GM18526 (cell line): ENCODE results near the gene ZNF225.

ENCODE experiments used
- POLR2A ChIP-seq: IDR thresholded peaks from 3 replicates; pipeline ENCODE4 v1.6.1; 2011; ENCODE audit not compliant: insufficient read length; ENCODE audit errors: extremely low read depth

ZNF225 gene

GRCh38 chr19:44141191-44142058, 28.2 kb downstream of the ZNF225 start, which contains the start of gene ZNF234:
ZNF234 (plus strand) TSS chr19:44141554; CDS start chr19:44144633, 3,079 bp downstream.
- TF ChIP-seq POLR2A = peak; percentile 49

GRCh38 chr19:44142059-44142433, 28.8 kb downstream of the ZNF225 start:
- TF ChIP-seq POLR2A = no peak

GRCh38 chr19:44149776-44150175, 36.6 kb downstream of the ZNF225 start:
- TF ChIP-seq POLR2A = no peak

- no peak for TF ChIP-seq POLR2A
Measured at GRCh38 chr19:44151491-44151890, 38.3 kb downstream of the ZNF225 start.

DNA sequence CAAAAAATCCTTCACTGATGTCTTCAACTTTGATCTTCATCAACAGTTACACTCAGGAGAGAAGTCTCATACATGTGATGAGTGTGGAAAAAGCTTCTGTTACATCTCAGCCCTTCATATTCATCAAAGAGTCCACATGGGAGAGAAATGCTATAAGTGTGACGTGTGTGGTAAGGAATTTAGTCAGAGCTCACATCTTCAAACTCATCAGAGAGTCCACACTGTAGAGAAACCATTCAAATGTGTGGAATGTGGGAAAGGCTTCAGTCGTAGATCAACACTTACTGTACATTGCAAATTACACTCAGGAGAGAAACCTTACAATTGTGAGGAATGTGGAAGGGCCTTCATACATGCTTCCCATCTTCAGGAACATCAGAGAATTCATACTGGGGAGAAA, 43.3 kb downstream of the ZNF225 start:
- TF ChIP-seq POLR2A = no peak

DNA sequence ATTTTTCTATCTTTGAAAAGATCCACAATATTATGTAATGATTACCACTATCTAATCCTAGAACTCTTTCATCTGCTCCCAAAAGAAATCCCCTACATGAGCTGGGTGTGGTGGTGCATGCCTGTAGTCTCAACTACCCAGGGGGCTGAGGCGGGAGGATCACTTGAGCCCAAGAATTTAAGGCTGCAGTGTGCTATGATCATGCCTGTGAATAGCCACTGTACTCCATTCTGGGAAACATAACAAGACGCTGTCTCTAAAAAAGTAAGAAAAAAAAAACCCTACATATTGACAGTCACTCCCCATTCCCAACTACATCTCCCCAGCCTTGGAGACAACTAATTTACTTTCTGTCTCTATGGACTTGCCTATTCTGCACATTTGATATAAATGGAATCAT, 50.6 kb downstream of the ZNF225 start:
- TF ChIP-seq POLR2A = no peak

DNA sequence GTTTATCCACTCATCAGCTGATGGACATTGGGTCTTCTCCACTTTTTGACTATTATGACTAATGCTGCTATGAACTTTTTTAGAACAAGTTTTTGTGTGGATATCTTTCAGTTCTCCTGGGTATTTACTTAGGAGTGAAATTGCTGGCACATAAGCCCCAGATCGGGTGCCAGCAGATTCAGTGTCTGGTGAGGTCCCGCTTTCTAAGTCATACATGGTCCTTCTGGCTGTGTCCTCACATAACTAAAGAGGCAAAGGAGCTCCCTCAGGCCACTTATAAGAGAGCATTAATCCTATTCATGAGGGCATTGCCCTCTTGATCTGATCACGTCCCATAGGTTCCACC, 51.1 kb downstream of the ZNF225 start:
- no peak for TF ChIP-seq POLR2A

- peak; percentile 52 for TF ChIP-seq POLR2A
Measured at GRCh38 chr19:44164673-44165512, 51.7 kb downstream of the ZNF225 start, which contains the start of gene ZNF226. ZNF226 (plus strand) TSS chr19:44165100; CDS start chr19:44170081, 4,981 bp downstream.

- no peak for TF ChIP-seq POLR2A
Measured at GRCh38 chr19:44176590-44176989, 63.4 kb downstream of the ZNF225 start.

DNA sequence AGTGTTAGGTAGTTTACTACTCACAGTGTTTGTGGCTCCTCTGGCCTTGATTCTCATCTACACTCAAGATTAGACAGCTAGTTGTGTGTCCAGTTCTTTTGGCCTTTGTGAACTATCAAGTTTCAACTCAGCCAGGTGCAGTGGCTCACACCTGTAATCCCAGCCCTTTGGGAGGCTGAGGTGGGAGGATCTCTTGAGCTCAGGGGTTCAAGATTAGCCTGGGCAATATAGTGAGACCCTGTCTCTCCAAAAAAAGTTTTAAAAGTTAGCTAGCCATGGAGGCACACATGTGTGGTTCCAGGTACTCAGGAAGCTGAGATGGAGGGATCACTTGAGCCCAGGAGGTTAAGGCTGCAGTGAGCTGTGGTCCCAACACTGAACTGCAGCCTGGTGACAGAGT, 67.8 kb downstream of the ZNF225 start:
- no peak for TF ChIP-seq POLR2A

DNA sequence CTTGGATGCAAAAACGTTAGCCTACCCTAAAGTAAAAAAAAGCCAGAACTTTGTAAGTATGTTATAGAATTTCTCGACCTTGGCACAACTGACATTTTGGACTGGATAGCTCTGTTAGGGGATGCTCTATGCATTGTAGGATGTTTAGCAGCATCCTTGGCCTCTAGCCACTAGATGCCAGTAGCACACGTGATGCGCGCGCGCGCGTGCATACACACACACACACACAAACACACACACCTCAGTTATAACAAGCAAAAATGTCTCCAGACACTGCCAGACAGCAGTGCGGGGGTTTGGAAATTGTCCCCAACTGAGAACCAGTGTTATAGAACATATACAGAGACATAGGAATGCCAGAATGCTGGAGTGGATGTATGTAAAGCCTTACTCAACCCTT, 68.9 kb downstream of the ZNF225 start:
- TF ChIP-seq POLR2A = no peak
